ENCODE data around the gene DLGAP1.
A peak's percentile ranks its signal among the peaks of the same experiment; 100 is the strongest.

The DLGAP1 gene

DNA sequence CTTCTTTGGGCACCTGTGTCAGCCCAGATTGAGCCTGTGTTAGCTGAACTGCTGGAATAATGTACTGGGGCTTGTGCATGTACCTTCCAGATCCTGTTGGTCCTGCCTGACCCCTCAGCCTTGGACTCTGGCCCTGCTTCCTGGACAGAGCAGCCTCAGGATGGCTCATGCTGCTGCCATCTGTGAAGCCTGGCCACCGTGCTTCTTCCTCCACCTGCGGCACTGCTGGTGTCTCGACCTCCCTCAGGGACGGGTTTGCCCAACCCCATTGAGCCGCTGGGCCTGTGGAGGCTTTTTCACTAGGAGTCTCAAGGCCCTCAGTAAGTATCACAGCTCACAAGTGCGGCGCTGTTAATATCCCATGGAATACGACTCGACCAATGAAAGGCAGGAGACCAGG lies 662.4 kb downstream of the DLGAP1 start (continued):
- TF ChIP-seq TOX (CRISPR knock-in tag; IDR thresholded peaks at IDR 0.05; ENCODE audit: borderline replicate concordance), result no peak

DNA sequence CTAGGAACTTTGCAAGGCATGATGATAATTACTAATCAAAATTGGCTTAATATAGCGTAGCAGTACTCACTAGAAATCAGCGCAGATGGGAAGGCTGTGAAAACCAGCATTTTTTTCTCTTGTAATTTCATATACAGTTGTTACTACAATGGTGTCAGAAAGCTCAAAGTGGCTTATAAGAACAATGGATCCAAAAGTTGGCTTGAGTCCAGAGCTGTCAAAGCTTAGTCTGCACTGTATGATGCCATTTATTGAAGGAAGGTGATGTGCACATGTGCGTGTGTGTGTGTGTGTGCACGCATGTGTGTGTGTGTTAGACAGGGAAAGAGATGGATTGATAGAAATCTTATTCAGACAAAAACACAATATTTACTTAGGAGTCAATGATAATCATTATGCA lies 663.9 kb downstream of the DLGAP1 start:
- no peak for ATAC-seq
- TF ChIP-seq TCF4 (CRISPR knock-in tag; IDR thresholded peaks at IDR 0.05; ENCODE audit: borderline replicate concordance), result no peak
- TF ChIP-seq PATZ1 (CRISPR knock-in tag; IDR thresholded peaks at IDR 0.05; ENCODE audit: borderline replicate concordance), result no peak
- TF ChIP-seq, protein P1, sequence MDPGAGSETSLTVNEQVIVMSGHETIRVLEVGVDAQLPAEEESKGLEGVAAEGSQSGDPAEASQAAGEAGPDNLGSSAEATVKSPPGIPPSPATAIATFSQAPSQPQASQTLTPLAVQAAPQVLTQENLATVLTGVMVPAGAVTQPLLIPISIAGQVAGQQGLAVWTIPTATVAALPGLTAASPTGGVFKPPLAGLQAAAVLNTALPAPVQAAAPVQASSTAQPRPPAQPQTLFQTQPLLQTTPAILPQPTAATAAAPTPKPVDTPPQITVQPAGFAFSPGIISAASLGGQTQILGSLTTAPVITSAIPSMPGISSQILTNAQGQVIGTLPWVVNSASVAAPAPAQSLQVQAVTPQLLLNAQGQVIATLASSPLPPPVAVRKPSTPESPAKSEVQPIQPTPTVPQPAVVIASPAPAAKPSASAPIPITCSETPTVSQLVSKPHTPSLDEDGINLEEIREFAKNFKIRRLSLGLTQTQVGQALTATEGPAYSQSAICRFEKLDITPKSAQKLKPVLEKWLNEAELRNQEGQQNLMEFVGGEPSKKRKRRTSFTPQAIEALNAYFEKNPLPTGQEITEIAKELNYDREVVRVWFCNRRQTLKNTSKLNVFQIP (CRISPR knock-in tag; IDR thresholded peaks at IDR 0.05; ENCODE audit: borderline replicate concordance, low read depth), result no peak
- TF ChIP-seq ESRRG (CRISPR knock-in tag; IDR thresholded peaks at IDR 0.05), result no peak
- TF ChIP-seq TSHZ2 (CRISPR knock-in tag; IDR thresholded peaks at IDR 0.05), result no peak
- TF ChIP-seq ZFP30 (CRISPR knock-in tag; IDR thresholded peaks at IDR 0.05), result no peak
- TF ChIP-seq SNAI2 (CRISPR knock-in tag; IDR thresholded peaks at IDR 0.05), result no peak

GRCh38 chr18:3790703-3791102 lies 664.4 kb downstream of the DLGAP1 start:
- TF ChIP-seq ZFP3 (CRISPR knock-in tag; IDR thresholded peaks at IDR 0.05), result no peak
- no peak for TF ChIP-seq ZNF70 (CRISPR knock-in tag; IDR thresholded peaks at IDR 0.05)
- TF ChIP-seq TOX (CRISPR knock-in tag; IDR thresholded peaks at IDR 0.05; ENCODE audit: borderline replicate concordance), result no peak
- TF ChIP-seq PPARA (CRISPR knock-in tag; IDR thresholded peaks at IDR 0.05; ENCODE audit: borderline replicate concordance), result no peak
- TF ChIP-seq ZNF565 (CRISPR knock-in tag; conservative IDR thresholded peaks at IDR 0.05; ENCODE audit: low read depth), result no peak
- no peak for TF ChIP-seq ZNF8 (CRISPR knock-in tag; IDR thresholded peaks at IDR 0.05)
- no peak for TF ChIP-seq TSHZ2 (CRISPR knock-in tag; IDR thresholded peaks at IDR 0.05)
- TF ChIP-seq ESRRG (CRISPR knock-in tag; IDR thresholded peaks at IDR 0.05), result no peak
- TF ChIP-seq ISL1 (CRISPR knock-in tag; IDR thresholded peaks at IDR 0.05), result no peak
- TF ChIP-seq OSR1 (CRISPR knock-in tag; IDR thresholded peaks at IDR 0.05), result no peak
- no peak for TF ChIP-seq GLIS3 (CRISPR knock-in tag; IDR thresholded peaks at IDR 0.05)
- no peak for TF ChIP-seq ARNTL (CRISPR knock-in tag; IDR thresholded peaks at IDR 0.05; ENCODE audit: borderline replicate concordance, low read depth)
- TF ChIP-seq SNAI2 (CRISPR knock-in tag; IDR thresholded peaks at IDR 0.05), result no peak
- ATAC-seq, result peak; percentile 33; the same call in 2 of the 3 replicates

GRCh38 chr18:3789525-3789924 lies 665.6 kb downstream of the DLGAP1 start:
- TF ChIP-seq, protein P2, sequence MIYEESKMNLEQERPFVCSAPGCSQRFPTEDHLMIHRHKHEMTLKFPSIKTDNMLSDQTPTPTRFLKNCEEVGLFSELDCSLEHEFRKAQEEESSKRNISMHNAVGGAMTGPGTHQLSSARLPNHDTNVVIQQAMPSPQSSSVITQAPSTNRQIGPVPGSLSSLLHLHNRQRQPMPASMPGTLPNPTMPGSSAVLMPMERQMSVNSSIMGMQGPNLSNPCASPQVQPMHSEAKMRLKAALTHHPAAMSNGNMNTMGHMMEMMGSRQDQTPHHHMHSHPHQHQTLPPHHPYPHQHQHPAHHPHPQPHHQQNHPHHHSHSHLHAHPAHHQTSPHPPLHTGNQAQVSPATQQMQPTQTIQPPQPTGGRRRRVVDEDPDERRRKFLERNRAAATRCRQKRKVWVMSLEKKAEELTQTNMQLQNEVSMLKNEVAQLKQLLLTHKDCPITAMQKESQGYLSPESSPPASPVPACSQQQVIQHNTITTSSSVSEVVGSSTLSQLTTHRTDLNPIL (CRISPR knock-in tag; IDR thresholded peaks at IDR 0.05; ENCODE audit: low read depth), result no peak
- TF ChIP-seq ZFP30 (CRISPR knock-in tag; IDR thresholded peaks at IDR 0.05) (no peak), RARB (CRISPR knock-in tag; IDR thresholded peaks at IDR 0.05) (no peak), TSHZ2 (CRISPR knock-in tag; IDR thresholded peaks at IDR 0.05) (no peak), GLIS3 (CRISPR knock-in tag; IDR thresholded peaks at IDR 0.05) (no peak), TCF4 (CRISPR knock-in tag; IDR thresholded peaks at IDR 0.05; ENCODE audit: borderline replicate concordance) (no peak), PPARA (CRISPR knock-in tag; IDR thresholded peaks at IDR 0.05; ENCODE audit: borderline replicate concordance) (no peak)
- TF ChIP-seq, protein P1 (CRISPR knock-in tag; IDR thresholded peaks at IDR 0.05; ENCODE audit: borderline replicate concordance, low read depth), result no peak
- ATAC-seq, result no peak

All from SK-N-SH treated with all-trans-retinoic acid at 6 μM for 48 hours (cell line).